ENCODE results near the gene TYRP1. TPM values are rescaled to one million over a fixed set of nuclear protein-coding genes. Genes with fewer than 3 reads are reported as not detected.
A peak's percentile ranks its signal among the peaks of the same experiment; 100 is the strongest.

The TYRP1 gene
- total RNA-seq, 1 donor from 2014 or later, result not detected

GRCh38 chr9:12698986-12699385 lies 5.8 kb downstream of the TYRP1 start:
- H3K27ac ChIP-seq, result no peak overlapping the region
- DNase-seq (ENCODE audit: extremely low spot score in 2 of 2), result no peak

GRCh38 chr9:12699529-12699928 lies 6.3 kb downstream of the TYRP1 start:
- Histone ChIP-seq H3K9me3 (no peaks in the 10 kb centered on the region), H3K27ac (no peak overlapping the region), H3K27me3 (no peaks in the 10 kb centered on the region), H3K4me1 (no peaks in the 10 kb centered on the region), H3K36me3 (no peaks in the 10 kb centered on the region), H3K4me3 (no peak overlapping the region)
- DNase-seq (ENCODE audit: extremely low spot score in 2 of 2), result no peak
- intact Hi-C loops (cut with DNase I), result no loop called here
- TF ChIP-seq POLR2AphosphoS5 (IDR thresholded peaks at IDR 0.05; ENCODE audit: insufficient read depth in 1 of 2, low read depth in 1 of 2) (no peak), POLR2A (IDR thresholded peaks at IDR 0.05) (no peak)
- TF ChIP-seq, protein P1, sequence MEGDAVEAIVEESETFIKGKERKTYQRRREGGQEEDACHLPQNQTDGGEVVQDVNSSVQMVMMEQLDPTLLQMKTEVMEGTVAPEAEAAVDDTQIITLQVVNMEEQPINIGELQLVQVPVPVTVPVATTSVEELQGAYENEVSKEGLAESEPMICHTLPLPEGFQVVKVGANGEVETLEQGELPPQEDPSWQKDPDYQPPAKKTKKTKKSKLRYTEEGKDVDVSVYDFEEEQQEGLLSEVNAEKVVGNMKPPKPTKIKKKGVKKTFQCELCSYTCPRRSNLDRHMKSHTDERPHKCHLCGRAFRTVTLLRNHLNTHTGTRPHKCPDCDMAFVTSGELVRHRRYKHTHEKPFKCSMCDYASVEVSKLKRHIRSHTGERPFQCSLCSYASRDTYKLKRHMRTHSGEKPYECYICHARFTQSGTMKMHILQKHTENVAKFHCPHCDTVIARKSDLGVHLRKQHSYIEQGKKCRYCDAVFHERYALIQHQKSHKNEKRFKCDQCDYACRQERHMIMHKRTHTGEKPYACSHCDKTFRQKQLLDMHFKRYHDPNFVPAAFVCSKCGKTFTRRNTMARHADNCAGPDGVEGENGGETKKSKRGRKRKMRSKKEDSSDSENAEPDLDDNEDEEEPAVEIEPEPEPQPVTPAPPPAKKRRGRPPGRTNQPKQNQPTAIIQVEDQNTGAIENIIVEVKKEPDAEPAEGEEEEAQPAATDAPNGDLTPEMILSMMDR (IDR thresholded peaks at IDR 0.05), result no peak

More at GRCh38 chr9:12698986-12699385, 5.8 kb downstream of the TYRP1 start:
- TF ChIP-seq POLR2A (IDR thresholded peaks at IDR 0.05) (no peak), POLR2AphosphoS5 (IDR thresholded peaks at IDR 0.05; ENCODE audit: insufficient read depth in 1 of 2, low read depth in 1 of 2) (no peak)
- TF ChIP-seq, protein P1 (IDR thresholded peaks at IDR 0.05), result no peak
- Histone ChIP-seq H3K36me3 (no peaks in the 10 kb centered on the region), H3K4me3 (no peak overlapping the region), H3K27me3 (no peaks in the 10 kb centered on the region), H3K9me3 (no peaks in the 10 kb centered on the region), H3K4me1 (no peaks in the 10 kb centered on the region)
- intact Hi-C loops (cut with DNase I), result no loop called here

DNA sequence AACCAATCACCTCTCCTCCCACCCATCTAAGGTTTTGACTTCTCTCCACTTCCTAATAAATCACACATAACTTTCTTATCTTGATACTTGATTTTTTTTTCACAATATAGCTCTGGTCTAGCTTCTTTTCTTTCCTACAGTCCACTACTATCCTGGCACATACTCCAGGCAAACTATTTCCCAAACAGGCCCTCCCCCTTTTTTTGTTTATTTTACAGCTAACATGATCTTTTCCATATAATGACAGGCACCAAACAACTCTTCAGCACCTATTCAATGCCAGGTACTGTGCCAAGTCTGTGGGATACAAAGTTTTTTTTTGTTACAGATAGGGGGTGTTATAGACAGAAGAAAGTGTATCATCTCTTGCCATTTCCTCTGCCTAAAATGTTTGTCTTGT lies 7.9 kb downstream of the TYRP1 start:
- H3K27ac ChIP-seq, result no peak overlapping the region
- no peak overlapping the region for H3K4me3 ChIP-seq
- DNase-seq (ENCODE audit: extremely low spot score in 2 of 2), result no peak
- intact Hi-C loops (cut with DNase I), result no loop called here
- no peaks in the 10 kb centered on the region for H3K4me1 ChIP-seq
- TF ChIP-seq POLR2A (IDR thresholded peaks at IDR 0.05), result no peak
- TF ChIP-seq, protein P1 (IDR thresholded peaks at IDR 0.05), result no peak
- TF ChIP-seq POLR2AphosphoS5 (IDR thresholded peaks at IDR 0.05; ENCODE audit: insufficient read depth in 1 of 2, low read depth in 1 of 2), result no peak
- H3K36me3 ChIP-seq, result no peaks in the 10 kb centered on the region
- H3K27me3 ChIP-seq, result no peaks in the 10 kb centered on the region
- H3K9me3 ChIP-seq, result no peaks in the 10 kb centered on the region

DNA sequence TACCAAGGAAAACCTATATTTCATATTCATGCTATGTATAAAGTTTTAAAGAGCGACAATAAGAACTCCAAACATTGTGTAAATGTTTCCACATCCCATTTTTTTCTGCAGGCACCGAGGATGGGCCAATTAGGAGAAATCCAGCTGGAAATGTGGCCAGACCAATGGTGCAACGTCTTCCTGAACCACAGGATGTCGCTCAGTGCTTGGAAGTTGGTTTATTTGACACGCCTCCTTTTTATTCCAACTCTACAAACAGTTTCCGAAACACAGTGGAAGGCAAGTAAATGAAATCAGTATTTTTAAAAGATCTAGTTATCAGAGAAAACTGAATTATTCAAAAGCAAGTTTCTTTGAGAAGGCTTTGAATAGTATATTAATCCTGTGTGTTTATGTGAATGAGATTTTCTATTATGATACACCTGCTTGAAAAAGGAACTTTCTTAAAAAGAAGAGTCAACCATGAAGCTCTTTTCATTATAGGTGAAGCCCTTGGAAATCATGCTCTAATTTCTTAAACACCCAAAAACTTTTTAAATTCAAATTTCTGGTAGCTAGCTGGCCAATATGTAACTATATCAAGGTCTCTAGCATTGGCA lies 9.1 kb downstream of the TYRP1 start:
- TF ChIP-seq, protein P1 (IDR thresholded peaks at IDR 0.05), result peak in 1 of 3 experiments; percentile 38
- TF ChIP-seq POLR2AphosphoS5 (IDR thresholded peaks at IDR 0.05; ENCODE audit: insufficient read depth in 1 of 2, low read depth in 1 of 2), result no peak
- no peak for TF ChIP-seq POLR2A (IDR thresholded peaks at IDR 0.05)
- H3K27ac ChIP-seq, result no peak overlapping the region
- no peaks in the 10 kb centered on the region for H3K9me3 ChIP-seq
- no peak for DNase-seq (ENCODE audit: extremely low spot score in 2 of 2)
- no peaks in the 10 kb centered on the region for H3K36me3 ChIP-seq
- H3K27me3 ChIP-seq, result no peaks in the 10 kb centered on the region
- intact Hi-C loops (cut with DNase I), result no loop called here
- no peaks in the 10 kb centered on the region for H3K4me1 ChIP-seq
- H3K4me3 ChIP-seq, result no peak overlapping the region

DNA sequence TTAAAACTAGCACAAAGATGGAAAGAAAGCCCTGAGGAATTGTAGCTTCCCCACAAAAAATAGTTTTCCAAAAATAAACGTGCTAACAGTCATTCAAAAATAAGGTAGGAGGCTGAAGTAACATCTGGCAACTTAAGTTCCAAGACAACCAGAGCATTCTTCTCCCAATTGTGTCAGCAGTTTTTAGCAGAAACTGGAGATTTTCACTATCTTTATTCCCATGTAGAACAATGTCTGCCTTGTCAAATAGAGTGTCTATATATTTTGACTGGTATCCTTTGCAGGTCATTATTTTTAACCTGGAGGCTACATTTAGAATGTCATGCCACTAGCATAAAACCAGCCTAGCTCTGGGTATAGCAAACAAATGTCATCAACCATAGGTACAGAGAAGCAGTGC lies 10.8 kb downstream of the TYRP1 start:
- Histone ChIP-seq H3K9me3 (no peaks in the 10 kb centered on the region), H3K4me3 (no peak overlapping the region), H3K27ac (no peak overlapping the region), H3K27me3 (no peaks in the 10 kb centered on the region), H3K36me3 (no peaks in the 10 kb centered on the region), H3K4me1 (no peaks in the 10 kb centered on the region)
- TF ChIP-seq, protein P1 (IDR thresholded peaks at IDR 0.05), result no peak
- TF ChIP-seq POLR2AphosphoS5 (IDR thresholded peaks at IDR 0.05; ENCODE audit: insufficient read depth in 1 of 2, low read depth in 1 of 2) (no peak), POLR2A (IDR thresholded peaks at IDR 0.05) (no peak)
- intact Hi-C loops (cut with DNase I), result no loop called here
- no peak for DNase-seq (ENCODE audit: extremely low spot score in 2 of 2)
